ENCODE data around the gene CMSS1. TPM values are rescaled to one million over a fixed set of nuclear protein-coding genes. Genes with fewer than 3 reads are reported as not detected.

Gene CMSS1
- total and polyA plus RNA-seq, 3 donors from 2014 or later = 24.6 to 47.9 (median 24.9) TPM

GRCh38 chr3:99997293-99997692 is 179.6 kb downstream of the CMSS1 start:
- no peaks in the 10 kb centered on the region for H3K27me3 ChIP-seq
- TF ChIP-seq POLR2A (IDR thresholded peaks at IDR 0.05) (no peak), CTCF (IDR thresholded peaks at IDR 0.05) (no peak)
- intact Hi-C loops (cut with DNase I; ENCODE audit: low total_unique reads) = no loop called here
- no peaks in the 10 kb centered on the region for H3K9me3 ChIP-seq
- H3K27ac ChIP-seq = no peak overlapping the region
- H3K4me1 ChIP-seq = no peaks in the 10 kb centered on the region
- DNase-seq = no peak
- H3K4me3 ChIP-seq = no peak overlapping the region
- 88 to 99% methylated on average over 2 of the region's 2 CpGs for WGBS, 2 donors
- H3K36me3 ChIP-seq (ENCODE audit: low read depth, missing control alignments) = no peaks in the 10 kb centered on the region

GRCh38 chr3:99999536-99999935 is 181.9 kb downstream of the CMSS1 start:
- Histone ChIP-seq H3K27me3 (no peaks in the 10 kb centered on the region), H3K27ac (no peak overlapping the region), H3K4me3 (no peak overlapping the region), H3K36me3 (ENCODE audit: low read depth, missing control alignments) (no peaks in the 10 kb centered on the region), H3K4me1 (no peaks in the 10 kb centered on the region), H3K9me3 (no peaks in the 10 kb centered on the region)
- WGBS, 2 donors = 96 to 98% methylated on average over 2 of the region's 2 CpGs
- intact Hi-C loops (cut with DNase I; ENCODE audit: low total_unique reads) = no loop called here
- DNase-seq = no peak
- TF ChIP-seq CTCF (IDR thresholded peaks at IDR 0.05) = no peak
- TF ChIP-seq POLR2A (IDR thresholded peaks at IDR 0.05) = no peak

- intact Hi-C loops (cut with DNase I; ENCODE audit: low total_unique reads) = no loop called here
- DNase-seq = no peak
- Histone ChIP-seq H3K27me3 (no peaks in the 10 kb centered on the region), H3K4me1 (no peaks in the 10 kb centered on the region), H3K4me3 (no peak overlapping the region), H3K9me3 (no peaks in the 10 kb centered on the region), H3K36me3 (ENCODE audit: low read depth, missing control alignments) (no peaks in the 10 kb centered on the region), H3K27ac (no peak overlapping the region)
- TF ChIP-seq POLR2A (IDR thresholded peaks at IDR 0.05) (no peak), CTCF (IDR thresholded peaks at IDR 0.05) (no peak)
- WGBS, 2 donors = 95 to 96% methylated on average over 3 of the region's 3 CpGs
Observed at GRCh38 chr3:100001083-100001482, 183.4 kb downstream of the CMSS1 start.

- Histone ChIP-seq H3K27me3 (no peaks in the 10 kb centered on the region), H3K36me3 (ENCODE audit: low read depth, missing control alignments) (no peaks in the 10 kb centered on the region), H3K27ac (no peak overlapping the region), H3K4me3 (no peak overlapping the region), H3K4me1 (no peaks in the 10 kb centered on the region), H3K9me3 (no peaks in the 10 kb centered on the region)
- WGBS, 2 donors = 92 to 96% methylated on average over 8 of the region's 8 CpGs
- TF ChIP-seq POLR2A (IDR thresholded peaks at IDR 0.05) (no peak), CTCF (IDR thresholded peaks at IDR 0.05) (no peak)
- intact Hi-C loops (cut with DNase I; ENCODE audit: low total_unique reads) = no loop called here
- no peak for DNase-seq
Observed at GRCh38 chr3:100001526-100002270, 184.0 kb downstream of the CMSS1 start.
